ENCODE data around the gene KRT14. TPM values are rescaled to one million over a fixed set of nuclear protein-coding genes. Genes with fewer than 3 reads are reported as not detected.

Gene KRT14
- total RNA-seq, 2 donors from 2014 or later = not detected

DNA sequence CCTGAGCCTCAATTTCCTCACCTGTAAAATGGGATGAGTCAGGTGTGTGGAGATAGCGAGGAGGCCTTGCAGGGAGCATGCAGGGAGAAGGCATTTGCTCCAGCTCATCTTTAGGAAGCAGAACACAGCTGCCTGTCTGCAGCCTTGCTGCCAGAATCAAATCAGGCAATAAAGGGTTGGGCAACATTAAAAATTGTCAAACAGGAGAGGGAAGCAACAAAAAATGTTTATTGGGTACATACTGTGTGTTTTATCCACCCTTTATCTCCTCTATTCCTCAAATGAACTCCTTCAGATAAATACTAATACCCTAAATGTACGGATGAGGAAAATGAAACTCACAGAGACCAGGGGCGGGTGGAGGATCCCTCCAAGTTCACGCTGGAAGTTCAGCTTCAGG lies 13.6 kb upstream of the KRT14 start:
- no peaks in the 10 kb centered on the region for H3K36me3 ChIP-seq
- no peaks in the 10 kb centered on the region for H3K27me3 ChIP-seq
- no peak for DNase-seq

GRCh38 chr17:41599680-41600079 lies 13.0 kb upstream of the KRT14 start:
- Histone ChIP-seq H3K27ac (no peak overlapping the region), H3K4me3 (no peak overlapping the region), H3K27me3 (no peaks in the 10 kb centered on the region), H3K9me3 (no peaks in the 10 kb centered on the region), H3K4me1 (no peaks in the 10 kb centered on the region), H3K9ac (ENCODE audit: low read depth in 2 of 2, low read length in 2 of 2) (no peak overlapping the region), H3K36me3 (no peaks in the 10 kb centered on the region)
- no peak for DNase-seq
- no peak for TF ChIP-seq CTCF (IDR thresholded peaks at IDR 0.05)
- intact Hi-C loops (cut with DNase I) = no loop called here

More for the DNA sequence above, 13.6 kb upstream of the KRT14 start:
- no peak for TF ChIP-seq CTCF (IDR thresholded peaks at IDR 0.05)
- Histone ChIP-seq H3K4me3 (no peak overlapping the region), H3K9ac (ENCODE audit: low read depth in 2 of 2, low read length in 2 of 2) (no peak overlapping the region), H3K4me1 (no peaks in the 10 kb centered on the region), H3K9me3 (no peaks in the 10 kb centered on the region), H3K27ac (no peak overlapping the region)
- intact Hi-C loops (cut with DNase I) = no loop called here

- H3K27ac ChIP-seq = no peak overlapping the region
- intact Hi-C loops (cut with DNase I) = no loop called here
- no peaks in the 10 kb centered on the region for H3K27me3 ChIP-seq
- no peaks in the 10 kb centered on the region for H3K36me3 ChIP-seq
- no peak for DNase-seq
- H3K9me3 ChIP-seq = no peaks in the 10 kb centered on the region
- H3K4me1 ChIP-seq = no peaks in the 10 kb centered on the region
- no peak for TF ChIP-seq CTCF (IDR thresholded peaks at IDR 0.05)
- no peak overlapping the region for H3K4me3 ChIP-seq
- H3K9ac ChIP-seq (ENCODE audit: low read depth in 2 of 2, low read length in 2 of 2) = no peak overlapping the region
Observed at GRCh38 chr17:41595585-41595984, 8.9 kb upstream of the KRT14 start.

- Histone ChIP-seq H3K9ac (ENCODE audit: low read depth in 2 of 2, low read length in 2 of 2) (no peak overlapping the region), H3K9me3 (no peaks in the 10 kb centered on the region), H3K4me3 (no peak overlapping the region), H3K27ac (no peak overlapping the region), H3K27me3 (no peaks in the 10 kb centered on the region), H3K36me3 (no peaks in the 10 kb centered on the region), H3K4me1 (no peaks in the 10 kb centered on the region)
- no peak for DNase-seq
- intact Hi-C loops (cut with DNase I) = no loop called here
- TF ChIP-seq CTCF (IDR thresholded peaks at IDR 0.05) = no peak
Observed at GRCh38 chr17:41594363-41594915, 7.7 kb upstream of the KRT14 start.

- Histone ChIP-seq H3K9ac (ENCODE audit: low read depth in 2 of 2, low read length in 2 of 2) (no peak overlapping the region), H3K9me3 (no peaks in the 10 kb centered on the region), H3K27me3 (no peaks in the 10 kb centered on the region), H3K4me1 (no peaks in the 10 kb centered on the region), H3K36me3 (no peaks in the 10 kb centered on the region), H3K27ac (no peak overlapping the region), H3K4me3 (no peak overlapping the region)
- DNase-seq = no peak
- TF ChIP-seq CTCF (IDR thresholded peaks at IDR 0.05) = no peak
- intact Hi-C loops (cut with DNase I) = no loop called here
Observed at GRCh38 chr17:41593306-41593981, 6.7 kb upstream of the KRT14 start.

All from colonic mucosa (tissue), 4 donors.